Dermis blood vessel endothelial cell (primary cell): ENCODE data around the gene SND1. TPM values are rescaled to one million over a fixed set of nuclear protein-coding genes. Genes with fewer than 3 reads are reported as not detected.
A peak's percentile ranks its signal among the peaks of the same experiment; 100 is the strongest.

Source experiments
- DNase-seq: peaks from one replicate; pipeline ENCODE4 v3.0.0; 2010
- total RNA-seq: library from RNA; depleted of rRNA; stranded (reverse); fragments of >200 nt; gene quantifications from 2 replicates; pipeline ENCODE4 v1.2.3, GENCODE V29; 2014

The SND1 gene
- total RNA-seq, 1 donor from 2014 or later, result 179 TPM

DNA sequence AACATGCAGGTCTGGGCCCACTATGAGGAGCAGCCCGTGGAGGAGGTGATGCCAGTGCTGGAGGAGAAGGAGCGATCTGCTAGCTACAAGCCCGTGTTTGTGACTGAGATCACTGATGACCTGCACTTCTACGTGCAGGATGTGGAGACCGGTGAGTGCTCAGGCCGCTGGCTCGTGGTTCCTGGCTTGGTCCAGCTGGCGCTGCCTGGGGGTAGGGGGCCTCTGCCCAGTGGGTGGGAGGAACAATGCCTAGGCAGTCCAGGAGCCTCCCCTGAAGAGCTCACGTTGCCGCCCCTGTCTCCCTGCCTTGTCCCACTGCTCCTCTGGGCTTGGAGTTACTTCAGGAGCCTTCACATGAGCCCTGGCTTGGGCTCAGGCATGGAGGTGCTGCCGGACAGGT is 429.4 kb downstream of the SND1 start:
- no peak for DNase-seq

DNA sequence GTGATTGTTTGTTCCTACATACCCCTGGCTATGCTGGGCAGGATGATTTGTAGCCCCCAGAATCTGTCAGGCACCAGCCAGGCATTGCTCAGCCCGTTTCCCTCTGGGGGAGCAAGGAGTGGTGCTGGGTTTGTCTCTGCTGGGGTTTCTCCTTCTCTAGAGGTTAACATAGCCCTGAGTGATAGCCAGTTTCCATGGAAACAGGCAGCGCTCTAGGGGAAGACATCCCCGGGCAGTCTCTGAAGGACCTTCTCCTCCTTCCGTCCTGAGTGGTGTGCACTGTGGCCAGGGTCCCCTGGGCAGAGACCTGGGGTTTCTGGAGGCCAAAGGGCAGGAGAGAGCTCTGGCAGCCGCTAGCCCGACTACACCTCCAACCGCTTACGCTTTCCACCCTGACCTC is 429.8 kb downstream of the SND1 start:
- DNase-seq, result no peak

DNA sequence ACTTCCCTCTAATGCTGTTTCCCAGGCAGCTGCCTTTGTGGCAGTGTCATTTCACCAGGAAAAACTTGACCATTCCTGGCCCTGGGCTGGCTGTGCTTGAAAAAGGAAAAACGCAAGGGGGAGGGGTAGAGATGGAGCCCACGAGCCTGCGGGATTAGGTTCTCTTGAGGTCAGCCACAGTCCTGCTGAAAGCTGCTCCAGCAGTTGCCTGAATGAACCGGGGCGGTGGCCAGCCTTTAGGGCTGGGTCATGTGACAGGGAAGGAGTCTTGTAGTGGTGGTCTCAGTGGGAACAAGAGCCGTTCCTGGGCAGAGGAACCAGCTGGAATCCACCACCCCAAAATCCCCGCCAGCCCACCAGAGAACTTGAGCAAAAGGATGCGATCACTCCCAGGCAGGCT is 430.4 kb downstream of the SND1 start:
- no peak for DNase-seq

- DNase-seq, result no peak
Measured at GRCh38 chr7:128084896-128085608, 433.1 kb downstream of the SND1 start.

DNA sequence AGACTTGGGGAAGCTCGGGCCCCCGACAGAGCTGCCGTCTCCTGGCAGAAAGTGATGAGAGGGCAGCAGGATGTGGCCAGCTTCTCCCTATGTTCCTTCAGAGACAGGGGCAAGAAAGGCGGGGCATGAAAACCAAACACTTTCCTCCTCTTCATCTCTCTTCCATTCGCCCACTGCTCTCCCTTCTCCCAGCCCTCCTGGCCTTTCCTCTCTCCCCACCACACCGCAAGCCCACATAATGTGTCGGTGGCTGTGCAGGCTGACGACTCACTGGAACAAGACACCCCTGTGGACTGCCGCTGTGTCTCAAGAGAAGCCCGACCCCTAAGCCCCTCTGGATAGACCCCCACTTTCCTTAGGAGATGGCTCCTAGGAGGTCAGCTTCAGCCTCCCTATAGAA is 438.5 kb downstream of the SND1 start:
- no peak for DNase-seq

DNA sequence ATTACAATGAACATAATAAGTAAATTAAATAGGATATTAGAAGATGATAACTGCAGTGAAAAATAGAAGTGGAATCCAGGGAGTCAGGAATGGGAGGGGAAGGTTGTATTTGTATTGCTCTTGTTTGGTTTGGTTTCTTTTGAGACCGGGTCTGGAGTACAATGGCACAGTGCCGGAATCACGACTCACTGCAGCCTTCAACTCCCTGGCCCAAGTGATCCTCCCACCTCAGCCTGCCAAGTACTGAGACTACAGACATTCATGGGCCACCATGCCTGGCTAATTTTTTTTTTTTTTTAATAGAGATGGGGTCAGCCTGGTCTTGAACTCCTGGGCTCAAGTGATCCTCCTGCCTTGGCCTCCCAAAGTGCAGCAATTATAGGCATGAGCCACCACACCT is 439.1 kb downstream of the SND1 start:
- DNase-seq, result no peak

DNA sequence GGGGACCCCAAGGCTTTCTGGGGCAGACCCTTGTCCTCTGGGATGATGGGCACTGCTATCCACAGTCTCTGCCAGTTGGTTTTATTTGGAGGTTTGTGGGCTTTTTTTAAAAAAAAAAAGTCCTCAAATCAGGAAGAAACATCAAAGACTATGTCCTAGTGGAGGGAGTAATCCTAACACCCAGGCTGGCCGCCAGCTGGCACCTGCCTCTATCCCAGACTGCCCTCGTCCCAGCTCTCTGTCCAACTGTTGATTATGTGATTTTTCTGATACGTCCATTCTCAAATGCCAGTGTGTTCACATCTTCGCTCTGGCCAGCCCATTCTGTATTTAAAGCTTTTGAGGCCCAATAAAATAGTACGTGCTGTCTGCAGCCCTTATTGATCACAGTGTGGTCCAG is 440.2 kb downstream of the SND1 start:
- DNase-seq, result no peak

DNA sequence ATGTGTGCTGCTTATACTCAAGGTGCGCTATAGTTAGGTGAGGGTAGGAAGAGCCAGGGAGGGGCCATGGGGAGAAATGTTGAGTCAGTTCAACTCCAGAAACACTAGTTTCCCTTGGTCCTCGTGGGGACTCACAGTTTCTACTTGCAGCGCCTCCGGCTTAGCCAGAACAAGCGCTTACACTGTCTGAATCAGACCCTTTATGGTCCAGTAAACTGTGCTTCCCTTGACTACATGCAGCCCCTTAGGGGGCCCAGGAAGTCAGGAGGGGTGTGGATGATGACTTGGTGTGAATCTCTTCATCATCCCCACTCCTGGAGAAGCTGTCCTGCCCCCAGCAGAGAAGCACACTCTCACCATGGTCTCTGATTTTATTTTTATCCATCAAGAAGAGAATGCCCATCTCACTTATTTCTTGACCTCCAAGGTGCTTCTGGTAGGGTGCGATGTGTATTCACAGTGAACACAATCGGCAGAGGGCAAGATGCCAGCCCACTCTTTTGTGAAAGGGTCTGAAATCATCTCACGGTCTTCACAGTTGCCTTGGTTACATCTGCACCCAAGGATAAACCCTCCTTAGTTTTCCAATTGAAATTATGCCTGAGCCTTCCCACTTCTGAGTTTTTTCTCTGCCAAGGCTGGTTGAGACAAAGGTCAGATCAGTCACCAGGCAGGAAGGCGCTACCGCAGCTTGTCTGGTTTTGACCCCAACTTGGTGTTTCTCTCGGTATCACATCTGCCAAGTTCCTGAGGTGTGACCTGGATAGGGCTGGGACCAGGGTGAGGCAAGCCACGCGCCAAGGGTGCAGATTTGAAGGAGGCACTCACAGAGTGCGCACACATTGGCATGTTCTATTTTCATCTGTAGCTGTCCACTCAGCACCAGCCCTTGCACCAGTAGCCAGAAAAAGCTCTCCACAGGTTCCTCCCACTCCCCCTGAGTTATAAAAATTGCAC is 441.9 kb downstream of the SND1 start:
- DNase-seq, result no peak

DNA sequence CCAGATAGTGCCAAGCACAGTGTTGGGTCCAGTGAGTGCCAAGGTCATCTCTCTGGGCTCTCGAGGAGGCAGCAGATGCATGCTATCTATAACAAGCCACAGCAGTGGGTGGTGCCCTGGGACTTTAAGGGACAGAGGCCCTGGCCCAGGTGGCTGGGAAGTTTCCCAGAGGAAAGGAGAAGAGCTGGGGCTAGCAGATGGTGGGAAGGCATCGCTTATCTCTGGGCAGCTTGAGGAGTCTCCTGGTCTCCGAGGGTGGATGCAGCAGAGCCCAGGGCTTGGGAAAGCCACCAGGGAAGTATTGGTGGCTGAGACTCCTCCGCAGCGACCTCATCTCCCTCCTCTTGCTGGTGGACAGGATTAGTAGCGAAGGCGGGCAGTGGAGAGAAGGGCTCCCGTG is 442.7 kb downstream of the SND1 start:
- no peak for DNase-seq

GRCh38 chr7:128097211-128097731 is 445.3 kb downstream of the SND1 start:
- no peak for DNase-seq

DNA sequence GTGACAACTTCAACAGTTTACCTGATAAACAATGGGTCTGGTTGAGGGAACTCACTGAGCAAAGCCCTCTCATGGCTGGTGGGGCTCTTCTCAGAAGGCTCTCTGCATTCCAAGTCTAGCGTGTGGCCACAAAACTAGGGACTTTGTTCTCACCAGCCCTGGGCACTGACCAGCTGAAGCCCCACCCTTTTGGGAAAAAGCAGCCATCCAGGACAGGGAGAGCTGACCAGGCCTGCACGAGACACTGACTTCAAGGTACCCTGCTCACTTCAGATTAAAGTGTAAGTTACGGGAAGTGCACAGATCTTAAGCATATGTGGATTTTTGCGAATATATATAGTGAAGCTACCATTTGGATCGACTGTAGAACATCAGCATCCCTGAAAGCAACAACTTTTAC is 446.6 kb downstream of the SND1 start:
- no peak for DNase-seq

- DNase-seq, result no peak
Measured at GRCh38 chr7:128099204-128099671, 447.2 kb downstream of the SND1 start.

GRCh38 chr7:128100225-128100948 is 448.4 kb downstream of the SND1 start:
- DNase-seq, result no peak

- no peak for DNase-seq
Measured at GRCh38 chr7:128100949-128101713, 449.1 kb downstream of the SND1 start.

- no peak for DNase-seq
Measured at GRCh38 chr7:128102490-128103291, 450.7 kb downstream of the SND1 start.

- peak; percentile 15 for DNase-seq
Measured at GRCh38 chr7:128103498-128104107, 451.6 kb downstream of the SND1 start.

DNA sequence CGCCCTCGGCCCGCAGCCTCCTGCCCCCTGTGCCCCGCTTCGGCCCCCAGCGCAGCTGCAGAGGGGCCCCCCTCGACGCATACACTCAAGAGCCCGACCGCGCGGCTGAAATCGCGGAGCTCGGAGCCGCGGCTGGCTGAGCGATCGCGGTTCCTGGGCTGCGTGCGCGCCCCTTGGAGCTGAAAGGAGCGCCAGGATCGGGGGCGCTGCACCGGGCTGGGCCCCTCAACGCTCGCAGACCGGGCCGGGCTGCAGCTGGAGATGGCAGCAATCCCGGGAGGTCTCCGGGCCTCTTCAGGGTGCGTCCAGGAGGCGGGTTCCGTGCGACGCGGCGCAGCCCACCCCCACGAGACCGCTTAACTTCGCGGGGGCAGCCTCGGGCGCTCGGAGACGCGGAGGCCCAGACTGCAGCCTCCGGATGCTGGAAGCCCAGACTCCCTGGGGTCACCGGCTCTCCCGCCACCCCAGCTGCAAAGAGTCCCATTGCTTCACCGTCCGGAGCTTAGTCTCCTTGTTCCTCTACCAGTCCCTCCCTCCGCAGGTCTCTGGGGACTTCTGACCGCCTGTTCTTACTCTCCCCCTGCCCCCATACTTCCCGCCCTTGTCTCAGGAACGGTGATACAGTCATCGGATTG is 452.2 kb downstream of the SND1 start:
- peak; percentile 26 for DNase-seq

GRCh38 chr7:128105228-128106022 is 453.4 kb downstream of the SND1 start:
- DNase-seq, result no peak

DNA sequence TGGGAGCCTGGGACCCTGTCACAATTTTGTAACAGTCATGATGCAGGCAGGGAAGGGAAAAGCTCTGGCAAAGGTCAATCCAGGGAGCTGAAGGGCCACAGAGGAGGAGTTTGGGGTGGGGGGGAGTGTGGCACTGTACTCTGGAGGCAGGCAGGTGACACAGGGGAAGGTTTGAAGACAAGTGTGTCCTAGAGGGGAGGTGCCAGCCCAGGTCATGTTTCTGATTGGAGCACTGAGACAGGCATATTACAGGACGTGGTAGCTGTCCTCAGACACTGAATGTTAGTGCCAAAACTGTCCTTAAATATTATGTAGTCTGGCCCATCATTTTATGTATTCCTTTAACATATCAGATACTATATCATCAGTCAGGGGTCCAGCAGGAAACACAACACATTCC is 454.8 kb downstream of the SND1 start:
- DNase-seq, result no peak
